GM23338 (cell line): ENCODE data around the gene SIK2. TPM values are rescaled to one million over a fixed set of nuclear protein-coding genes. Genes with fewer than 3 reads are reported as not detected.
"Not testable (repeated sequence)": the region's sequence is repeated elsewhere in the genome, so short reads cannot be mapped to it uniquely, and the experiment has no call there.

Experiments used
- ATAC-seq: fragments of 200-7000 bp; cut with Tn5 transposase; 3 replicates; pipeline ENCODE4 v1.9.1; 2020
- DNase-seq: peaks from one replicate; pipeline ENCODE4 v3.0.0-alpha.2; 2015; ENCODE audit warnings: low spot score
- H2AFZ ChIP-seq: fragments of 200-600 bp; sonication (generic); 2 replicates; pipeline ENCODE4 v1.8.0; 2016; ENCODE audit warnings: antibody characterized with exemption, mild to moderate bottlenecking, moderate library complexity
- H3F3A ChIP-seq: fragments of 200-600 bp; sonication (generic); replicated peaks from 2 replicates; pipeline ENCODE4 v1.8.0; 2017; ENCODE audit warnings: antibody characterized with exemption, mixed run types, low read depth
- H3K27ac ChIP-seq: fragments of 200-600 bp; sonication (generic); 2 replicates; pipeline ENCODE4 v1.6.1; 2016; ENCODE audit warnings: low read depth
- H3K27me3 ChIP-seq: fragments of 200-600 bp; sonication (generic); 2 replicates; pipeline ENCODE4 v1.8.0; 2016; ENCODE audit warnings: mild to moderate bottlenecking, mixed run types, moderate library complexity; ENCODE audit not compliant: insufficient read depth
- H3K36me3 ChIP-seq: fragments of 200-600 bp; sonication (generic); 2 replicates; pipeline ENCODE4 v1.8.0; 2016; ENCODE audit warnings: mild to moderate bottlenecking; ENCODE audit not compliant: insufficient read depth
- H3K4me1 ChIP-seq: fragments of 200-600 bp; sonication (generic); 2 replicates; pipeline ENCODE4 v1.8.0; 2016; ENCODE audit warnings: mild to moderate bottlenecking, moderate library complexity; ENCODE audit not compliant: insufficient read depth
- H3K4me2 ChIP-seq: fragments of 200-600 bp; sonication (generic); 2 replicates; pipeline ENCODE4 v1.7.1; 2017; ENCODE audit warnings: mixed run types
- H3K4me3 ChIP-seq: fragments of 200-600 bp; sonication (generic); 2 replicates; pipeline ENCODE4 v1.6.1; 2016; ENCODE audit warnings: mixed run types
- H3K79me2 ChIP-seq: fragments of 200-600 bp; sonication (generic); replicated peaks from 2 replicates; pipeline ENCODE4 v1.8.0; 2017; ENCODE audit warnings: mild to moderate bottlenecking; ENCODE audit not compliant: insufficient read depth
- H3K9me2 ChIP-seq: fragments of 200-600 bp; sonication (generic); 2 replicates; pipeline ENCODE4 v1.8.0; 2017; ENCODE audit not compliant: insufficient read depth
- H4K20me1 ChIP-seq: fragments of 200-600 bp; sonication (generic); replicated peaks from 2 replicates; pipeline ENCODE4 v1.8.0; 2017; ENCODE audit warnings: mild to moderate bottlenecking; ENCODE audit not compliant: insufficient read depth
- H3K27ac Mint-ChIP-seq: 2 replicates; pipeline ENCODE4 v1.8.0; 2020; ENCODE audit warnings: inconsistent platforms, mild to moderate bottlenecking, moderate library complexity, mixed read lengths
- H3K27me3 Mint-ChIP-seq: 3 replicates; pipeline ENCODE4 v1.8.0; 2022; ENCODE audit warnings: low read depth, mild to moderate bottlenecking, moderate library complexity, mixed read lengths, inconsistent platforms; ENCODE audit not compliant: insufficient read depth, poor library complexity
- H3K36me3 Mint-ChIP-seq: 3 replicates; pipeline ENCODE4 v1.8.0; 2021; ENCODE audit warnings: low read depth, mild to moderate bottlenecking, inconsistent platforms, moderate library complexity, mixed read lengths
- H3K4me1 Mint-ChIP-seq: 3 replicates; pipeline ENCODE4 v1.8.0; 2020; ENCODE audit warnings: mild to moderate bottlenecking, inconsistent platforms, mixed read lengths
- H3K4me3 Mint-ChIP-seq: 3 replicates; pipeline ENCODE4 v1.8.0; 2021; ENCODE audit warnings: moderate library complexity, mild to moderate bottlenecking, inconsistent platforms, mixed read lengths
- H3K9me3 Mint-ChIP-seq: 3 replicates; pipeline ENCODE4 v1.8.0; 2020; ENCODE audit warnings: moderate library complexity, mild to moderate bottlenecking, inconsistent platforms, mixed read lengths
- EZH2phosphoT487 ChIP-seq: fragments of 200-600 bp; sonication (generic); IDR thresholded peaks from one replicate; pipeline ENCODE4 v1.8.1; 2018; ENCODE audit warnings: antibody characterized with exemption; ENCODE audit not compliant: unreplicated experiment
- POLR2AphosphoS5 ChIP-seq: IDR thresholded peaks from 2 replicates; pipeline ENCODE4 v1.6.1; 2016; ENCODE audit warnings: antibody characterized with exemption, low read depth
- REST ChIP-seq: IDR thresholded peaks from one replicate; pipeline ENCODE4 v1.6.1; 2018; ENCODE audit warnings: antibody characterized with exemption; ENCODE audit not compliant: unreplicated experiment
- STAT1 ChIP-seq: IDR thresholded peaks from one replicate; pipeline ENCODE4 v1.6.1; 2016; ENCODE audit warnings: antibody characterized with exemption; ENCODE audit not compliant: unreplicated experiment
- polyA plus RNA-seq: library from polyadenylated mRNA; unstranded; fragments of >200 nt; fragmentation: Nextera tagmentation; extraction: Ambion mirVana; gene quantifications from 2 replicates; pipeline ENCODE4 v1.2.1, GENCODE V29; 2016
- total RNA-seq: library from RNA; depleted of rRNA; stranded (reverse); fragments of >200 nt; shearing (Covaris generic); gene quantifications from 2 replicates; pipeline ENCODE4 v1.2.3, GENCODE V29; 2014
- TF ChIP-seq, protein P1 (sequence below), 2 experiments: fragments of 200-600 bp in 1 of 2; sonication (generic) in 1 of 2; conservative IDR thresholded peaks; 2 replicates each; pipeline versions ENCODE4 v1.5.1 to v1.6.1; 2016 to 2017; ENCODE audit warnings: antibody characterized with exemption in 2 of 2, low read depth in 2 of 2, mild to moderate bottlenecking in 2 of 2, moderate library complexity in 1 of 2

Gene SIK2
- total and polyA plus RNA-seq, 2 experiments from 2014 or later = 2.3 to 6.7 TPM

GRCh38 chr11:111655924-111656323 is 53.7 kb downstream of the SIK2 start (continued):
- TF ChIP-seq EZH2phosphoT487 (no peak), STAT1 (no peak)
- TF ChIP-seq, protein P1, sequence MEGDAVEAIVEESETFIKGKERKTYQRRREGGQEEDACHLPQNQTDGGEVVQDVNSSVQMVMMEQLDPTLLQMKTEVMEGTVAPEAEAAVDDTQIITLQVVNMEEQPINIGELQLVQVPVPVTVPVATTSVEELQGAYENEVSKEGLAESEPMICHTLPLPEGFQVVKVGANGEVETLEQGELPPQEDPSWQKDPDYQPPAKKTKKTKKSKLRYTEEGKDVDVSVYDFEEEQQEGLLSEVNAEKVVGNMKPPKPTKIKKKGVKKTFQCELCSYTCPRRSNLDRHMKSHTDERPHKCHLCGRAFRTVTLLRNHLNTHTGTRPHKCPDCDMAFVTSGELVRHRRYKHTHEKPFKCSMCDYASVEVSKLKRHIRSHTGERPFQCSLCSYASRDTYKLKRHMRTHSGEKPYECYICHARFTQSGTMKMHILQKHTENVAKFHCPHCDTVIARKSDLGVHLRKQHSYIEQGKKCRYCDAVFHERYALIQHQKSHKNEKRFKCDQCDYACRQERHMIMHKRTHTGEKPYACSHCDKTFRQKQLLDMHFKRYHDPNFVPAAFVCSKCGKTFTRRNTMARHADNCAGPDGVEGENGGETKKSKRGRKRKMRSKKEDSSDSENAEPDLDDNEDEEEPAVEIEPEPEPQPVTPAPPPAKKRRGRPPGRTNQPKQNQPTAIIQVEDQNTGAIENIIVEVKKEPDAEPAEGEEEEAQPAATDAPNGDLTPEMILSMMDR (conservative IDR thresholded peaks at IDR 0.05; ENCODE audit: low read depth in 2 of 2) = no peak

DNA sequence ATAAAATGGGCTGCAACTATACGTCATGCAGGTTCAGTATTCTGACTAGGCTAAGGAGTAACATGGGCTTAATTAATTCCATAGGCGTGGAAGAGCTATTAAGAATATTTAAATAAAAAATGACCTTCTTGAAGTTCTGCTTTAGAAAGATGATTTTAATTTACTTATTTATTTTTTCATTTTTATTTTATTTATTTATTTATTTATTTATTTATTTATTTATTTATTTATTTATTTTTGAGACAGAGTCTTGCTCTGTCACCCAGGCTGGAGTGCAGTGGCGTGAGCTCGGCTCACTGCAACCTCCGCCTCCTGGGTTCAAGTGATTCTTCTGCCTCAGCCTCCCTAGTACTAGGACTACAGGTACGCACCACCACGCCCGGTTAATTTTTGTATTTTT is 55.7 kb downstream of the SIK2 start:
- not testable (repeated sequence) for H3K36me3 Mint-ChIP-seq, H4K20me1 ChIP-seq, H3K4me3 ChIP-seq, H3K36me3 ChIP-seq, H3K4me3 Mint-ChIP-seq, H3K9me2 ChIP-seq, H3K9me3 Mint-ChIP-seq, H3K4me1 ChIP-seq, H3K27me3 ChIP-seq, H3F3A ChIP-seq, H3K27ac Mint-ChIP-seq, H3K27ac ChIP-seq, H3K27me3 Mint-ChIP-seq, H3K4me2 ChIP-seq, H3K79me2 ChIP-seq, ATAC-seq, DNase-seq, H2AFZ ChIP-seq
- H3K4me1 Mint-ChIP-seq = peaks cover 14% of the 10 kb centered on the region

GRCh38 chr11:111658493-111658892 is 56.2 kb downstream of the SIK2 start:
- H3K4me3 ChIP-seq, H3K4me2 ChIP-seq, H3K27ac Mint-ChIP-seq, H3K27me3 ChIP-seq, H2AFZ ChIP-seq, H3K9me3 Mint-ChIP-seq, H3K36me3 Mint-ChIP-seq, H3K27ac ChIP-seq, H3K36me3 ChIP-seq, H3F3A ChIP-seq, H4K20me1 ChIP-seq, H3K27me3 Mint-ChIP-seq, DNase-seq, H3K9me2 ChIP-seq, ATAC-seq, H3K4me1 ChIP-seq, H3K79me2 ChIP-seq, H3K4me3 Mint-ChIP-seq: not testable (repeated sequence)
- H3K4me1 Mint-ChIP-seq = peaks cover 18% of the 10 kb centered on the region

GRCh38 chr11:111659201-111660115 is 57.2 kb downstream of the SIK2 start:
- Mint-ChIP-seq H3K27me3 (no peaks in the 10 kb centered on the region), H3K4me1 (peaks cover 20% of the 10 kb centered on the region), H3K27ac (no peak overlapping the region), H3K36me3 (no peaks in the 10 kb centered on the region), H3K9me3 (no peaks in the 10 kb centered on the region), H3K4me3 (no peak overlapping the region)
- Histone ChIP-seq H3K9me2 (no peaks in the 10 kb centered on the region), H3K27ac (peak overlapping the region; percentile 14; the same call in 1 of the 2 replicates), H3K4me1 (peaks cover 5% of the 10 kb centered on the region; the same call in 1 of the 2 replicates), H3K79me2 (no peaks in the 10 kb centered on the region), H3K27me3 (no peaks in the 10 kb centered on the region), H2AFZ (no peak overlapping the region), H3F3A (no peaks in the 10 kb centered on the region), H3K36me3 (no peaks in the 10 kb centered on the region), H3K4me3 (no peak overlapping the region), H4K20me1 (no peaks in the 10 kb centered on the region), H3K4me2 (no peak overlapping the region)
- DNase-seq = peak; percentile 20
- peak; percentile 21; the same call in 1 of the 3 replicates for ATAC-seq
- TF ChIP-seq POLR2AphosphoS5 (no peak), EZH2phosphoT487 (no peak), REST (no peak)
- TF ChIP-seq, protein P1 (conservative IDR thresholded peaks at IDR 0.05; ENCODE audit: low read depth in 2 of 2) = no peak
